ENCODE results near the gene SINHCAF. TPM values are rescaled to one million over a fixed set of nuclear protein-coding genes. Genes with fewer than 3 reads are reported as not detected.

SINHCAF gene
- total RNA-seq, 3 donors from 2014 or later: 46.8 to 79.2 (median 71.9) TPM

DNA sequence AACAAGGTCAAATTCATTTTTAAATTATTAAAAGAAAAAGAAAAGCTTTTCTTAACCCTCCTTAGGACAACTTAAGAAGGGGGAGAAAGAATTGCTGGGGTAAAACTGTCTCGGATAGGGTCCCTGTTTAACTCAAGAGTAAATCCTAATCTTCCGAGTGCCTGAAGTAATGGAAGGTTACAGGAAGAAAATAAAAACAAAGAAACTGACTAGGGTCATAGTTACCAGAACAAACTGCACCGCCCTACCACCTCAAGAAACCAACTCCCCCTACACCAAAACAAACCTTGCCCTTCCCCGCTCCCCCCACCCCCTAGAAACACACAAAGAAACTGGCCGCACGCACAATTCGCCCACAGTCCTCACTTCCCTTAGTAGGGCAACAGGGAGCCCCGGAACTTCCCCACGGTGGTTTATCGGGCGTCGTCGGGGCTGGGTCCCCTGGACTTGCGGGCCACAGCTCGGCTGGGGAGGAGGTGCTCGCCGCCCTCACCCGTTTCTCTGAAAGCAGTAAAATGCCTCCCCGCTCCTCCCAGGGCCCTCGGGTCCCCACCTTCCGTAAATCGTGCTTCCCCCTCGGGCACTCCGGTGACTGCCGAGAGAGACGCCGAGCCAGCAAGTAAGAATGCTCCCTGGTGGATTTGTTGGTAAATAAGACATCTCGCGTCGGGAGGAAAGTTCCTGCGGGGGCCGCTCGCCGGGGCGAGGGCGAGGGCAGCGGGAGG is 2.4 kb downstream of the SINHCAF start:
- DNase-seq (peak in 2 of 3 donors; percentile 64 to 83), ATAC-seq (peak; percentile 14)
- Histone ChIP-seq H3K36me3 (ENCODE audit: low read depth) (no peaks in the 10 kb centered on the region), H3K4me1 (ENCODE audit: low read depth) (peaks cover 5% of the 10 kb centered on the region), H3K4me3 (peak overlapping the region; percentile 62), H3K9me3 (no peaks in the 10 kb centered on the region)
- TF ChIP-seq, protein P1, sequence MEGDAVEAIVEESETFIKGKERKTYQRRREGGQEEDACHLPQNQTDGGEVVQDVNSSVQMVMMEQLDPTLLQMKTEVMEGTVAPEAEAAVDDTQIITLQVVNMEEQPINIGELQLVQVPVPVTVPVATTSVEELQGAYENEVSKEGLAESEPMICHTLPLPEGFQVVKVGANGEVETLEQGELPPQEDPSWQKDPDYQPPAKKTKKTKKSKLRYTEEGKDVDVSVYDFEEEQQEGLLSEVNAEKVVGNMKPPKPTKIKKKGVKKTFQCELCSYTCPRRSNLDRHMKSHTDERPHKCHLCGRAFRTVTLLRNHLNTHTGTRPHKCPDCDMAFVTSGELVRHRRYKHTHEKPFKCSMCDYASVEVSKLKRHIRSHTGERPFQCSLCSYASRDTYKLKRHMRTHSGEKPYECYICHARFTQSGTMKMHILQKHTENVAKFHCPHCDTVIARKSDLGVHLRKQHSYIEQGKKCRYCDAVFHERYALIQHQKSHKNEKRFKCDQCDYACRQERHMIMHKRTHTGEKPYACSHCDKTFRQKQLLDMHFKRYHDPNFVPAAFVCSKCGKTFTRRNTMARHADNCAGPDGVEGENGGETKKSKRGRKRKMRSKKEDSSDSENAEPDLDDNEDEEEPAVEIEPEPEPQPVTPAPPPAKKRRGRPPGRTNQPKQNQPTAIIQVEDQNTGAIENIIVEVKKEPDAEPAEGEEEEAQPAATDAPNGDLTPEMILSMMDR (IDR thresholded peaks at IDR 0.05): no peak
- intact Hi-C loops (cut with DNase I, micrococcal nuclease): no loop called here

DNA sequence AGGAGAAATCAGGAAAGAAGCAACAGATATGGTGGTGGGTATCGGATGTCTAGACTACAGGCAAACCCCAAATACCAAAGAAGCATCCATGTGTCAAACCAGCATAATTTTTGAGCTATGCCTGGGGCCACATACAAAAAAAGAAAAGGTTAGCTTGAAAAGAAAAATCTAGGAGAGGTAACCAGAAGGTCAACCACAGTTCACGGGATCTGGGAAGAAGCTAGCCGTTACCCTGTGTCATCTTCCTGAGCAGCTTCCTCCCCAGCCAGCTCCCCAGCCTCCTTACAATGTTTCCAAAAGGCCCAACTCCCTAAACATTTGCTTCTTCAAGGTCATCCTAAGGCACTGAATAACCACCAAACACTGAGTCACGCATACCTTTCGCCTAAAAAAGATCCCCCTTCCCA is 3.1 kb downstream of the SINHCAF start:
- Histone ChIP-seq H3K36me3 (ENCODE audit: low read depth) (no peaks in the 10 kb centered on the region), H3K4me1 (ENCODE audit: low read depth) (peaks cover 11% of the 10 kb centered on the region), H3K4me3 (no peak overlapping the region), H3K9me3 (no peaks in the 10 kb centered on the region)
- intact Hi-C loops (cut with DNase I, micrococcal nuclease): no loop called here
- DNase-seq (peak in 1 of 3 donors; percentile 16), ATAC-seq (no peak)
- TF ChIP-seq, protein P1 (IDR thresholded peaks at IDR 0.05): no peak

DNA sequence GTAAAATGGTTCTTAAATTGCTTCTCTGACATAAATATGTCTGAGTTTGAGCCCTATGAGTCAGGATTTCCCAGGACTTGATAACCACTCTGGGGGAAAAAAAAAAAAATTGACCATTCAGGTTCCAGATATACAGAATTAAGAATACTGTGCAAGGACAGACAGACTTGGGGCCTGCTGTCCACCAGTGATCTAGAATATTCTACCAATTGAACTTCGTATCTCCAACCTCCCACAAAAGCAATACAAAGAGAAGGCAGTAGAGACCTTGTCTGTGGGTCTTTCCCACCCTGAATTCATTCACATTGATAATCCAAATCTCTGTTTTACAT is 4.1 kb downstream of the SINHCAF start:
- no peak for ATAC-seq
- TF ChIP-seq, protein P1 (IDR thresholded peaks at IDR 0.05): no peak
- H3K4me1 ChIP-seq (ENCODE audit: low read depth): peaks cover 9% of the 10 kb centered on the region
- no peak overlapping the region for H3K4me3 ChIP-seq
- intact Hi-C loops (cut with DNase I, micrococcal nuclease): no loop called here
- DNase-seq: no peak
- H3K9me3 ChIP-seq: no peaks in the 10 kb centered on the region
- no peaks in the 10 kb centered on the region for H3K36me3 ChIP-seq (ENCODE audit: low read depth)

DNA sequence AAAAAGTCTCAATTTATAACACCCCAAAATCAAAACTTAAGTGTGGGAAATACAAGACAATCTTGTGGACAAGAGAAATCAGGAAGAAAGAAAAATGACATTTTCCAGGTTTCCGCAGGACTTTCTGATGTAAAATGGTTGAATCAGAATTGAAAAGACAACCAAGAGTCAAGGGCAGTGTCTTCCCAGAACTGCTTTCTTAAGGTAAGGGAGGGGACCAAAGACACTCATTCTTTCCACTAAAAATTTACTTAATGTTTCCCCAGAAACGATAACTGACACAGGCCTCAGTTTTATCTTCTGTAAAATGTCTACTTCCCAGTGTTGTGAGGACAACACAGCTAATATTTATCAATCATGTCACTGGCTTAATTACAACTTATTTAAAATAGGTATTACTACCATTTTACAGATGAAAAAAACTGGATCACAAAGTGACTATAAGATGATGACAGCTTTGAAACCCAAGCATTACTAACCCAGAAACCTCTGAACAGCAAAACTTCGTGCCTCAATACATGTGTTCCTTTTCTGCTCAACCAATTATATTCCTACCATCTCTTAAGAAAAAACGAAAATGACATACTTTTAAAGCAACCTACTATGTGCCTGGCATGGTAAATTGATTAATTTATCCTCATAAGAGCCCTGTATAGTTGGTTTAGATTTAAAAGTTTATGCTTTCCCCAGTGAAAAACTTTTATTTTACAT is 4.6 kb downstream of the SINHCAF start:
- DNase-seq (no peak), ATAC-seq (no peak)
- TF ChIP-seq, protein P1 (IDR thresholded peaks at IDR 0.05): no peak
- peaks cover 6% of the 10 kb centered on the region for H3K4me1 ChIP-seq (ENCODE audit: low read depth)
- H3K9me3 ChIP-seq: no peaks in the 10 kb centered on the region
- intact Hi-C loops (cut with DNase I, micrococcal nuclease): no loop called here
- no peak overlapping the region for H3K4me3 ChIP-seq
- no peaks in the 10 kb centered on the region for H3K36me3 ChIP-seq (ENCODE audit: low read depth)

DNA sequence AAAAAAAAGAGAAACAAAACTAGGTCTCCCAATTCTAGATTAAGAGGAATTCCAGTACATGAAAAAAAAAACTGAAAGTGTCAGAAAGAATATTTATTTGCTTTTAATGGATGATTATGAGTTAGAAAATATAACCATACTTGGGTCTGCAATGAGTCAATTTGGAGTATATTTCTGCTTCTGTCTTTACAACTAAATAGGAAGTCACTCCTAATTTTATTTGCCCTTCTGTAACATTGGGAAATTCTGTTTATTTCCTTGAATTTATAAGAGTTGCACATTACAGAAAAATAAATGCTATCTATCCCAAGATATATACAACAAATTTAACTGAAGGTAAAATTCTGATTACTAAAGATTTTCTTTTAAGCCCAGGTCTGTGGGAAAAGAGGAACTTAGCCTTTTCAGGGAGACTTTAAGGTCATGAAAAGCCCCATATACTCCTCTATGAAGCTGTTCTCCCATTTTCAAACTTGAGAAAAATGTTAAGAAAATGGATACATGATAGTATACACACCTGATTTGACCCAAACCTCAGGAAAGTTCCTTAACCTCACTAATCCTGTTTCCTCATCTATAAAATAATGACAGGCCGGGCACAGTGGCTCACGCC is 7.2 kb downstream of the SINHCAF start:
- TF ChIP-seq, protein P1 (IDR thresholded peaks at IDR 0.05): no peak
- Histone ChIP-seq H3K36me3 (ENCODE audit: low read depth) (no peaks in the 10 kb centered on the region), H3K9me3 (no peaks in the 10 kb centered on the region), H3K4me3 (no peak overlapping the region), H3K4me1 (ENCODE audit: low read depth) (peaks cover 6% of the 10 kb centered on the region)
- DNase-seq: no peak
- intact Hi-C loops (cut with DNase I, micrococcal nuclease): no loop called here
- no peak for ATAC-seq
